ENCODE results near the gene CNPY1.

GRCh38 chr7:155547161-155547791, 917 bp upstream of the CNPY1 start:
- TF ChIP-seq CTCF (IDR thresholded peaks at IDR 0.05) (no peak), POLR2A (IDR thresholded peaks at IDR 0.05) (no peak)

All from suprapubic skin (tissue), 3 donors.